Fibroblast of skin of left biceps (primary cell): ENCODE data around the gene PTPRU.

Source experiments
- DNase-seq, 2 experiments: peaks; one replicate each; pipeline ENCODE4 v3.0.0-alpha.2; 2013; ENCODE audit warnings: low read depth in 2 of 2

PTPRU gene

DNA sequence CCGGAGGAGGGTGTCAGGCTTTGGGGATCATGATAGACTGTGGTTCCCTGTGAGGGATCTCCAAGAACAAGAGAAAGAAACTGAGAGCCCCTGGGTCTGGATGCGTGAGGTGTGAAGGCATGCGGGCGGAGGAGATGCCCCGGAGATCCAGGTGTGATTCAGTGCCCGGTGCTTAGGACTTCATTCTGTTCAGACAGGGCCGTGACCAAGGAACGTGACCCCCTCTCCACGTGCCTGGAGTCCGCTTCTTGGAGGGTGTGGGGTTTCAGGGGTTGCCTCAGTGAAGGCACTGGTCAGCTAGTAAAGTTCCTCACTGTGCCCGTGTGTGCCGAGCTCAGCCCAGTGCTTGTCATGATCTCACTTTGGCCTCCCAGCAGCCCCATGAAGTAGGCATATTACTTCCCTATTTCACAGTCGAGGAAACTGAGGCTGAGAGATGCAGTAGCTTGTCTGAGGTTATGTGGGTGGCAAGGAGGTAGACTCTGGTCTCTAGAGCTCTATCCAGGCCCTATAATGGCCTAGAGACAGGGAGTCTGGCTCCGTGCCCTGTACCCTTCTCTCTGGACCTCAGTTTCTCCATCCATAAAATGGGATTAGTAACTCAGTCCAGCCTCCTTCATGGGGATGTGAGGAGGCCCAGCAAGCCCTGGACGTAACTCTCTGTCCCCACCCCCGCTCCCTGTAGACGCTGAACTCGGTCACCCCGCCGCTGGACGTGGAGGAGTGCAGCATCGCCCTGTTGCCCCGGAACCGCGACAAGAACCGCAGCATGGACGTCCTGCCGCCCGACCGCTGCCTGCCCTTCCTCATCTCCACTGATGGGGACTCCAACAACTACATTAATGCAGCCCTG is 81.0 kb downstream of the PTPRU start:
- DNase-seq: no peak

DNA sequence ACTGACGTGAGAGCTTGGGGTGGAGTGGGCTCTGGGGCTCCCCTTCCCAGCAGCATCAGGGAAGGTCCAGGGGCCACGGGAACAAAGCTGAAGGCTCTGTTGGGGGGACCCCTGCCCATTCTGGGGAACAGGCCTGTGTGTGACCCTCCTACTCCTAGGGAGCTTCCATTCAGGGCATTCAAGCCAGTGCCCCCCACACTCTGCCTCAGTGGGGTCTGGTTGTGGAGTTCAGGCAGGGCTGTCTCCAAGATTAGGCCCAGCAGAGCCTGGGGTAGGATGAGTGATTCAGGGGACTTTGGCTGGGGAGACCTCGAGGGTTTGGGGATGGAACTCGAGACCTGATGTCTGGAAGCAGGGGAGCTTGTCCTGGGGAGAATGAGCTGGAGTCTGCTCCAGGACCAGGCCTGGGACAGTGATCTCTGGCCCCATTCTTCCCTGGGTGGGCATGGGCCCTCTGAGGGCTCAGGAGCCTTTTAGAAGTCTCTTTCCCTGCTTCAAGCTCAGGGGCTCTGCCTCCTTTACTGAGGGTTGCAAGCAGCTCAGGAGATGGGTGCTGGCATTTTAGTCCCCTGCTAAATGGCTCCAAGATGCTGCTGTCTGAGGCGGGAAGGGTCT is 81.7 kb downstream of the PTPRU start:
- DNase-seq: no peak

DNA sequence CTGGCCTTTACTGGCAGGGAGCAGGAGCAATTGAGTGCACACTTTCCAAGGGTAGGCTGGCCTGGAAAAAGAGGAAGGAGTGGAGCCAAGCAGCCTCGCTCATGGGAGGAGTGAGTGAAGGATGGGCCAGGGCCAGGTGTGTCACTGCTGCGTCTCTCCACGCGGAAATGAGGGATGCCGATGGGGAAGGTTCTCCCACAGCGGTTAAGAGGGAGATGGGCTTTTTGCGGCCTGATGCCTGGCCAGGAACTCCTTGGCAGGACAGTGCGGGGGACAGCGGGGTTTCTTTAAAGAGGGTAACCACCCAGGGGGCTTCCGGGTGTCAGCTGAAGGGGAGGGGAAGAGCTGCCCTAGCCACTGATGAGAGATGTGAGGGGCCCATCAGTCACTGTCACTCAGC is 82.4 kb downstream of the PTPRU start:
- no peak for DNase-seq

DNA sequence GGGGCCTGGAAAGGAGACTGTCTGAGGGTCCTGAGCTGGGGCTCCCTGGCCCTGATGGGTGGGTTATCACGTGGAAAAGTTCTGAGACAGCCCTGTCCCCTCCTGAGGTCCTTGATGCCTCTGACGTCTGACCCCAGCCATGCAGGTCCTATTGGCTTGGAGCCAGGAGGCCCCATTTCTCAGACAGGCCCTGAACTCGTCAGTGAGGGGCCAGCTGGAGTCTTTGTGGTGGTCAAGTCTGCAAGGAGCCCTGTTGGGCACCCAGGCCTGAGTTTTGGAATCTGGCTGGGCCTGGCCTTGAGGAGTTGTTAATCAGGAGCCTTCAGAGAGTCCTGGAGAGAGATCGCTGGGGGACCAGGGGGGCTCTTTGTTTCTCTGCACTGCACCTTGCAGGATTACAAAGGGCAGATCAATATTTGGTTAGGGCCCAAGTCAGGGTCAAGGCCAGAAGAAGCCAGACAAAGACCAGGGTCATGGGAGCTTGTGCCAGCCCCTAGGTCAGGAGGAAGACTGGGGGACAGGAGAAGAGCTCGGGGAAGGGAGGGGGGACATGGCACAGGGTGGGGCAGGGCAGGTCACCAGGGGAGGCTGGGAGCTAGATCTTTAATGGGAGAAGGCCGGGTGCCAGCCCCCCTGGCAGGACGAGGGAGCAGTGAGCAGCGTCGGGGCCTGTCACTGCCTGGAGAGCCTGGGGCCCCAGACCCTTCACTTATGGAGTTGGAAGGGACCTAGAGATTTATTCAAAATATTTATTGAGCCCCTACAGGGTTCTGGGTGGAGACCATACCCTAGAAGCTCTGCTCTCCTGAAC is 83.2 kb downstream of the PTPRU start:
- no peak for DNase-seq

DNA sequence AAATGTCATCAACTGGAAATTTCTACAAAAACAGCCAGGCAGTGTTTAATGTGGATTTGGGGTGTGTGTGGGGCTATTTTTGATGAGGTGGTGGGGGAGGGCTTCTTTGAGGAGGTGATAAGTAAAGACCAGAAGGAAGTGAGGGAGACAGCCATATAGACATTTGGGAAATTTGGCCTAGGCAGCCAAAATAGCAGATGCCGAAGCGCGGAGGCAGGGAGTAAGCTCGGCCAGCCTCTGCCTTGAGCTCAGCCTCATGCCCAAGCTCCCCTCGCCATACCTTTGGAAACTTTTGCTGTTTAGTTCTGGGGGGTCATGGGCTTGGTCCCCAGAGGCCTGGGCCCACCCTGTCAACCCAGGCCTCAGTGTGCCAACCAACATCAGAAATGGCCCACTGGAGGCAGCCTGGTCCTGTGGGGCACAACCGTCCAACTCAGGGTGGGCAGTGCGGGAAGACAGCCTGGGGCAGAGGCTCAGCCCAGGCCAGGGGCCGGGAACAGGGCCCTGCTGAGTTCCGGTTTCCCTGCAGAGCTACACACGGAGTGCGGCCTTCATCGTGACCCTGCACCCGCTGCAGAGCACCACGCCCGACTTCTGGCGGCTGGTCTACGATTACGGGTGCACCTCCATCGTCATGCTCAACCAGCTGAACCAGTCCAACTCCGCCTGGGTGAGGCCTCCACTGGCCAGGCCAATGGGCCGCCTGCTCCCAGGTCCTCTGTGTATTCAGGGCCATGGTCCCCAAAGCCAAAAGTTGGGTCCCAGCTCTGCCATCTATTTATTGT is 84.0 kb downstream of the PTPRU start:
- no peak for DNase-seq

DNA sequence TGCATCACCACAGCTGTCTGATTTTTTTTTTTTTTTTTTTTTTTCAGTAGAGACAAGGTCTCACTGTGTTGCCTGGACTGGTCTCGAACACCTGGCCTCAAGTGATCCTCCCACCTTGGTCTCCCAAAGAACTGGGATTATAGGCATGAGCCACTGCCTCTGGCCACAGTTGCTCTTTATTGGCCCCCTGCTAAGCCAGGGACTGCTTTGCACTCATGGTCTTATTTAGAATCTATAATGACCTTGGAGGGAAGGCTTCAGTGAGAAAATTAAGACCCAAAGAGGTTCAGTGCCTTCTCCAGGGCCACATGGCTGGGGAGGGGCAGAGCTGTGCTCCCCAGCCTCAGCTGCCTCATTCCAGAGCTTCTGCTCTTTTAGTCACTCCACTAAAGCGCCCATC is 84.9 kb downstream of the PTPRU start:
- no peak for DNase-seq

DNA sequence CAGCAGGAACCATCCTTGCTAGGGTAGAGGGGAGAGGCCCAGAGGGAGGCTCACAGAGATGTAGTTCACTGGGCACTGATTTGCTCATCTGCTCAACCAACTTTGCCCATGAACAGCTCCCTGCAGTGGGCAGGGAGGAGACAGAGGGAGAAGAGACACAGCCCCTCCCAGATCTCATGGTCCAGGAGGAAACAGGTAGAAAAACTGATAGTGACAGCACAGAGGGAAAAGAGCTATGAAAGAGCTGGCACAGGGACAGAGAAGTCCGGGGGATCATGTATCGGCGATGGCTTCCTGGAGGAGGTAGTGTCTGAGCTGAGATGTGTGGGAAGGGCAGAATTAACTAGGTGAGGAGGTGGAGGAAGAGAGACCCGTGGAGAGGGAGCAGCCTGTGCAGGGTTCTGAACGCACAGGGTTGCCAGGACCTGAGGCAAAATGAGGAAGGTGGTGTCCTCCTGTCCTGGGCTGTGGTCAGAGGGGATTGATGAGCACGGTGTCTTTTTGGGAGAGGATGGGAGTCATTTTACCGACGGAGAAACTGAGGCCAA is 85.9 kb downstream of the PTPRU start:
- DNase-seq: no peak

DNA sequence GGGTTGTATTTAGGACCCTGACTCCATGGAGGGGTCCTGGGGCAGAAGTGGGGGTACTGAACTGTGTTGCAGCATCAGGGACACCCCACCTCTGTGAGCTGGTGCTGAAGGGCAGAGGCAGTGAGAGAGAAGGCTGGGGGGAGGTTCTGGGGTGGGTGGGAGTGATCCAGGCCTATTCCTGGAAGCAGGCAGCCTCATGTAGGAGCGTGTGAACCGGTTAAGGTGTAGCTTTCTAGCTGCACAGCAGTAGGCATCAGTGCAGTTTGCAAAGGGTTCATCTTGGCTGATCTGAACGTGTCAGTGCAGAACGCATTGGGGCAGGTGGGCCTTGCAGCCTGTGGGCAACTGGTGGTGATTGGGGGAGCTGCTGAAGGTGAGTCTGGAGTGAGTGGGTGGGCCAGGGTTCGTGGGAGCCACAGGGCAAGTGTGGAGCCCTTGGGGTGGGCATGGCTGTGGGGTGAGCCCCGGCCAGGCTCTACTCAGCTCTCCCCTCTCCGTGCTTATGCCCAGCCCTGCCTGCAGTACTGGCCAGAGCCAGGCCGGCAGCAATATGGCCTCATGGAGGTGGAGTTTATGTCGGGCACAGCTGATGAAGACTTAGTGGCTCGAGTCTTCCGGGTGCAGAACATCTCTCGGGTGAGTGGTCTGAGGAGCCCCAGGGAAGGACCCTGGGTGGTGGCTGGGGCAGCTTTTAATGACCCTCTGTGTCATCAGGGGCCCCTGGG is 86.7 kb downstream of the PTPRU start:
- DNase-seq: no peak

DNA sequence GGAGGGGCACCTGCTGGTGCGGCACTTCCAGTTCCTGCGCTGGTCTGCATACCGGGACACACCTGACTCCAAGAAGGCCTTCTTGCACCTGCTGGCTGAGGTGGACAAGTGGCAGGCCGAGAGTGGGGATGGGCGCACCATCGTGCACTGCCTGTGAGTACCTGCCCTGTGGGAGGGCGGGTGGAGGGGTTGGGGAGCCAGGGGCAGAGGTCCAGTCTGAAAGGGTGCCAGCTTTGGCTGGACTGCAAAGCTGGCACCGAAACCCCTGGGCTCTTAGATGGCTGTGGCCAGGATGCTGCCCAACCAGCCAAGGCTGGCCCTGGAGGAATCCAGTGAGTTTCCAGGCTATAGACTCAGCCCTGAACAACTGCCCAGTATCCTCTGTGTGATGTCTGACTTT is 87.3 kb downstream of the PTPRU start:
- DNase-seq: no peak

DNA sequence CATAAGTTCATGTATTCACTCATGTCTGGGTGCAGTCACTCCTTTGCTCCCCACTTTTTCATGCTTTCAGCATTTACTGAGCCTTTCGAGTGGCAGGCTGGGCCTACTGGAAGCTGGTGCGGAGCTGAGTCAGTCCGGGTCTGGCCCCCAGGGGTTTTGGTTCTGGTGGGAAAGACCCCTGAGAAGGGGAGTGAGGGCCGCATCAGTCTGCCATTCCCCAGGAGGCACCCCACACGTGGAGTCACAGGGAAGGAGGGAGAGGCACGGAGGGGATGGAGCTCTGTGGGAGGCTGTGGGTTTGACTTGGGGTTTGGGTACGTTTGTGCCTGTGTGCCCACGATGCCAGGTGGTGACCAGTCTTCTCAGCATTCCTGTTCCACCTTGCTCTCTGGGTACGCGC is 87.9 kb downstream of the PTPRU start:
- DNase-seq: no peak

DNA sequence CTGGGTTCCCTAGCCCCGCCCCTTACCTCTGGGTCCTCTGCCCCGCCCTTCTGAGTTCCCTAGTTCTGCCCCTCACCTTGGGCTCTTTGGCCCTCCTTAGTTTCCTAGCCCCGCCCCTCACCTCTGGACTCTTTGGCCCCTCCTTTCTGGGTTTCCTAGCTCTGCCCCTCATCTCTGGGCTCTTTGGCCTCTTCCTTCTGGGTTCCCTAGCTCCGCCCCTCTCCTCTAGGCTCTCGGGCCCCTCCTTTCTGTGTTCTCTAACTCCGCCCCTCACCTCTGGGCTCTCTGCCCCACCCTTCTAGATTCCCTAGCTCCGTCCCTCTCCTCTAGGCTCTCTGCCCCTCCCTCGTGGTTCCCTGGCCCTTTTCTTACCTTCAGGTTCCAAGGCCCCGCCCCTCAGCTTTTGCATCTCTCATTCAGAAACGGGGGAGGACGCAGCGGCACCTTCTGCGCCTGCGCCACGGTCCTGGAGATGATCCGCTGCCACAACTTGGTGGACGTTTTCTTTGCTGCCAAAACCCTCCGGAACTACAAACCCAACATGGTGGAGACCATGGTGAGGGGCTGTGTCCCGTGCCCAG is 88.5 kb downstream of the PTPRU start:
- no peak for DNase-seq

DNA sequence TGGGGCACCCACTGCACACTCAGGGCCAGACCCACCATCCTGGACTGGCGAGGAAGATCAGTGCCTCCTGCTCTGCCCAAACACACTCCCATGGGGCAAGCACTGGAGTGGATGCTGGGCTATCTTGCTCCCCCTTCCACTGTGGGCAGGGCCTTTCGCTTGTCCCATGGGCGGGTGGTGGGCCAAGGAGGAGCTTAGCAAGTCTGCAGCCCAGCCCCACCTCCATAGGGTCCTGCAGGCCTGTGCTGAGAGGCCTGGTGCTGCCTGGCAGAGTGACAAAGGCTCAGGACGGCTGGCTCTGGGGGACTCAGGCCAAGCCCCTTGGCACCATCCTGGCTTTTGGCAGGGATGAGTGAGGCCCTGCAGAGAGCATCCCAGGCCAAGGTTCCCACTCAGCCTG is 89.4 kb downstream of the PTPRU start:
- no peak for DNase-seq

DNA sequence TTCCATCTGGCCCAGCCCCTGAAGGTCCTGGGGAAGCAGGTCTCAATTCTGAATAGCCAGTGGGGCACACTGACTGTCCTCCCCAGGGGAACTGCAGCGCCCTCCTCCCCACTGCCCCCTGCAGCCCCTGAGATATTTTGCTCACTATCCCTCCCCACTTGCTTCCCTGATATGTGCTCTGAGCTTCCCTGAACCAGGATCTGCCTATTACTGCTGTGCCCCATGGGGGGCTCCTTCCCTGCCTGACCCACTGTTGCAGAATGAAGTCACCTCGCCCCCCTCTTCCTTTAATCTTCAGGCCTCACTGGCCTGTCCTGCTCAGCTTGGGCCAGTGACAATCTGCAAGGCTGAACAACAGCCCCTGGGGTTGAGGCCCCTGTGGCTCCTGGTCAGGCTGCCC is 89.8 kb downstream of the PTPRU start:
- DNase-seq: no peak

DNA sequence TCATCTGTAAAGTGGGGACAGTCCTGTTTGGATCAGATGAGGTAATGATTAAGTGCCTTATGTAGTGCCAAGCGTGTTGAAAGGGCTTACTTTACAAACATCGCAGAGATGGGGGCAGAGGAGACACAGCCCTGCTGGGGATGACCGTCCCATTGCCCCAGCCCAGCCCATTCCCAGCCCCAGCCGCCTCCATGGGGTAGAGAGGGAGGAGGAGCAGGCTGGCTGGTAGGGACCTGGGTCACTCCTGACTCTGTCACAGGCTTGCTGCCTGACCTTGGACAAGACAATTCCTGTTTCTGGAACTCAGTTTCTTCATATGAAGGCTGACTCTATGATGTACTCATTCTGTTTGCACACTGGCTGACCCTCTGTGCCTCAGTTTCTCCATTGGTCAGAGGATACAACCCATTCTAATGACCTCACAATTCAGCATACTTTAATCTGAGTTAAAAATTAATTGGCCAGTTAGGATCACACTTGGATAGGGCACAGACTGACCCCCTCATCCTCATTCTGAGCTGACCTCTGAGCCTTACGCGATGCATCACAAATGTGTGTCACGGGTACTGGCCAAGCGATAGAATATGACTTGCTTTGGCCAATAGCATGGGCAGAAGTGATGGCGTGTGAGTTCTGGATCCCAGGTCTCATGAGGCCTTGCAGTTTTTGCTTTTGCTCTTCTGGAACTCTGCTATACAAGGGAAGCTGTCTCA is 91.1 kb downstream of the PTPRU start:
- DNase-seq: no peak

DNA sequence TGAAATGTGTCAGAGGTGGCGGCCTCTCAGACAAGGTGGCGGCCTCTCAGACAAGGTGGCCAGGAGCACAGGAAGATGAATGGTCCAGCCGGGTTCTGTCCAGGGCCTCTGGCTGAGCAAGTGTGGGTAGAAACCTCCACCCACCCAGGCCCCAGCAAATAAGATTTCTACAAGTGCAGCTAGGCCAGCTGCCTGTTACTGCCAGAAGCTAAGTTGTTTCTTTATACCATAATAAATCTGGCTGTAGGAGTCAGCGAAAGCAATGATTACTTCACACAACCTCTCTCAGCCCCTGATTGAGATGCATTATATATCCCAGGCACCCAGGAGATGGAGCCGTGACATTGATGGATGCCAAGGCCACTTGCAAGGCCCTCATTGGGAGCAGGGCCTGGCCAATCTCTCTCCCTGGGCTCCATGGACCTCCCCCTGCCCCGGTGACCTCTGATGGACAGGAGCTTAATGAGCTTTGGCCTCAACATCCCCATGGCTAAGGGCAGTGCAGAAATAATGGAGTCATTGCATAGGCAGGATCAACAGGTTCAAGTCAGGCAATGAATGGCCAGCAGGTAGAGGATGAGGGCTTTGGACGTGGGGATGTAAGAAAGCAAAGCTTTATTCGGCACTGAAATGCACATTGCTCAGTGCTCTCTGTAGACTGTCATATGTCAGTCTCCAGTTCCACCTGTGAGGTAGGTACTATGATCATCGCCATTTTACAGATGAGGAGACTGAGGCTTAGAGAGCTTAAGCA is 92.9 kb downstream of the PTPRU start:
- no peak for DNase-seq

DNA sequence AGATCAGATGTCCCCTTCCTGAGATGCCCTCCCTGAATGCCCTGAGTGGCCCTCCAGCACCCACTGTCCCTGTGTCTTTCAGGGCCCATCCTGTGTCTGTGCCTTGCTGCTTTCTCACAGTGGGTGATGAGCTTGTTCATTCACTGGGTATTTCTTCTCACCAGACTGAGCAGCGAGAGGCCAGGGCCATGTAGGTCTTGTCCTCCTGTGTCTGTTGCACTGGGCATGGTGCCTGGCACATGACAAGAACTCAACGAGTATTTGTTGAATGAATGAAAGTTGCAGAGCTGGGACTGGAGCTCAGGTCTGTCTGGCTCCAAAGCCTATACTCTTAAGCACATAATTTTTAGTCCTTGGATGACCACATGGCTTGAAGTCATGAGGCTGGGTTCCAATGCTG is 93.8 kb downstream of the PTPRU start:
- no peak for DNase-seq

DNA sequence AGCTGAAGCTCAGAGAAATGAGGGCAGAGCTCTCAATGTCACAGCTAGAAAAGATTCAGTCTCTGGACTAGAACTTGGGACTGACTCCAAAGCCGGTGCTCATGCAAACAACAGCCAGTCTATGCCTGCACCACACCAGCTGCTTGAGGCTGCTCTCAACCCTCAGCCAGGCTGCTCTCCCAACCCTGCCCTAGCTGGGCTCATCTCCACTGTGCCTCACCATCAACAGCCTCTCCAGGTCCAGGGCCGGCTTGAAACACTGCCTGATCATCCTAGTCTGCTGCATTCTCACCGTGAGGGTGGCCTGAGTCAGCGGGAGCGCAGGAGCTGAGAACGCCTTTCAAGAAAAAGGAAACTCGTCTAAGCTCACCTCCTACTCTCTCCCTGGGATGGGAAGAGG is 94.5 kb downstream of the PTPRU start:
- no peak for DNase-seq

DNA sequence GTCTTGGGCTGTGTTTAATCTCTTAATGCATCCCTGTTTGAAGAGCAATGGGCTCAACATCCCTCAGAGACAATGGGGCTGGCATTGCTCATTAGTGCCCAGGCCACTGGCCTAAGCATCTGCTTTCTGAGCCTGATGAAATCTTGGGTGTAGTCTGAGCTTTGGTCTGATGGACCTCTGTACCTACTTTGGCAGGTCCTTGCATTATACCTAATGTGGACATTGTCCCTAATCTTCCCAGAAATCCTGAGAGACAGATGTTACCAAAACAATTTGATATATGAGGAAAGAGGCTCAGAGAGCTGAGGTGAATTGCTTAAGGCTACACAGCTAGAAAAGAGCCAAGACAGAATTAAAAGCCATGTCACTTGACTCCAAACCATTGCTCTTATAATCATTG is 95.0 kb downstream of the PTPRU start:
- DNase-seq: no peak

DNA sequence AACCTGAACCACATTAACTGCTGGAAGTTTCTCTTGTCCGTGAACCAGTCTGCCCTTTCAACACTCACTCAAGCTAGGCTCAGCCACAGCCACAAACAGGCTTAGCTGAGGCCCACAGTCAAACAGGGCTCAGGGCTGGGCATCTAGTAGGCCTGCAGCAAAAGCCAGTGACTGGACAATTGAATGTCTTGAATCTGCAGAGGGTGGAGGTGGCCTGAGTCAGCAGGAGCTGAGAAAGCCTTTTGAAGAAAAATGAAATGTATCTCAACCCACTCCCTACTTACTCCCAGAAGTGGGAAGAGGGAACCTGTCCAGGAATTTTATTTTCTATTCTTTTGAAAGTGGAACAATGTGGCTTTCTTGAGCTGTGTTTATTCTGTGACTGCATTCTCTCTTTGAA is 95.4 kb downstream of the PTPRU start:
- DNase-seq: no peak
